NB4 (cell line): ENCODE measurements around the gene CCDC27.

Experiments used
- DNase-seq: peaks from one replicate; pipeline ENCODE4 v3.0.0; 2010; ENCODE audit warnings: low read depth
- H3K4me3 ChIP-seq: one replicate; pipeline ENCODE4 v1.5.1; 2011; ENCODE audit warnings: mild to moderate bottlenecking, low read depth, low read length, moderate library complexity
- MYC ChIP-seq: IDR thresholded peaks from 2 replicates; pipeline ENCODE4 v1.6.1; 2011; ENCODE audit warnings: low read depth, low read length
- POLR2A ChIP-seq: IDR thresholded peaks from 2 replicates; pipeline ENCODE4 v1.6.1; 2011; ENCODE audit warnings: mild to moderate bottlenecking; ENCODE audit not compliant: insufficient read length; ENCODE audit errors: extremely low read depth
- TF ChIP-seq, protein P1 (sequence below): IDR thresholded peaks from 2 replicates; pipeline ENCODE4 v1.6.1; 2011; ENCODE audit warnings: low read depth, low read length
- TF ChIP-seq, protein P2 (sequence below): IDR thresholded peaks from one replicate; pipeline ENCODE4 v1.5.1; 2012; ENCODE audit warnings: low read depth, low read length

CCDC27 gene

DNA sequence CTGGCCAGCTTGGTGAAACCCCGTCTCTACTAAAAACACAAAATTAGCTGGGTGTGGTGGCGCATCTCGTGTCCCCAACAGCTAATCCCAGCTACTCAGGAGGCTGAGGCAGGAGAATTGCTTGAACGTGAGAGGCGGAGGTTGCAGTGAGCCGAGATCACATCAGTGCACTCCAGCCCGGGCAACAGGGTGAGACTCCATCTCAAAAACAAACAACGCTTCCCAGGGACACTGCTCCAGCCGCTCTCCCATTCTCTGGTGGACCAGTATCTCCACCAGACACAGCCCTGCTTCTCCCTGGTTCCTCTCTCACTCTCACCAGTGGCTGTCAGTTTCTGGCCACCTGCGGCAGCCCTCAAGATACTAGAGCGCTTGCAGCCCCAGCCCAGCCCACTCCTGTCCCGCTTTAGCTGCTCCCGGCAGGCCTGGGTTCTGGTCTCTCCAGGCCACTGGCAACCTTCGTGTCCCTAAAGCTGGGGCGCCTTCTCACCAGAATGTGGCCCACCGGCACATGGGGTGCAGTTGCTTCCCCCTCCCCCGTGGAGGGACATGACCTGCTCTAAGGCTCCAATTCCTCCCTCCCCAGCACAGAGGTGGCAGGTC is 65.0 kb downstream of the CCDC27 start:
- DNase-seq = no peak
- H3K4me3 ChIP-seq = no peak overlapping the region
- no peak for TF ChIP-seq MYC
- TF ChIP-seq, protein P1, sequence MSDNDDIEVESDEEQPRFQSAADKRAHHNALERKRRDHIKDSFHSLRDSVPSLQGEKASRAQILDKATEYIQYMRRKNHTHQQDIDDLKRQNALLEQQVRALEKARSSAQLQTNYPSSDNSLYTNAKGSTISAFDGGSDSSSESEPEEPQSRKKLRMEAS = no peak
- TF ChIP-seq, protein P2, sequence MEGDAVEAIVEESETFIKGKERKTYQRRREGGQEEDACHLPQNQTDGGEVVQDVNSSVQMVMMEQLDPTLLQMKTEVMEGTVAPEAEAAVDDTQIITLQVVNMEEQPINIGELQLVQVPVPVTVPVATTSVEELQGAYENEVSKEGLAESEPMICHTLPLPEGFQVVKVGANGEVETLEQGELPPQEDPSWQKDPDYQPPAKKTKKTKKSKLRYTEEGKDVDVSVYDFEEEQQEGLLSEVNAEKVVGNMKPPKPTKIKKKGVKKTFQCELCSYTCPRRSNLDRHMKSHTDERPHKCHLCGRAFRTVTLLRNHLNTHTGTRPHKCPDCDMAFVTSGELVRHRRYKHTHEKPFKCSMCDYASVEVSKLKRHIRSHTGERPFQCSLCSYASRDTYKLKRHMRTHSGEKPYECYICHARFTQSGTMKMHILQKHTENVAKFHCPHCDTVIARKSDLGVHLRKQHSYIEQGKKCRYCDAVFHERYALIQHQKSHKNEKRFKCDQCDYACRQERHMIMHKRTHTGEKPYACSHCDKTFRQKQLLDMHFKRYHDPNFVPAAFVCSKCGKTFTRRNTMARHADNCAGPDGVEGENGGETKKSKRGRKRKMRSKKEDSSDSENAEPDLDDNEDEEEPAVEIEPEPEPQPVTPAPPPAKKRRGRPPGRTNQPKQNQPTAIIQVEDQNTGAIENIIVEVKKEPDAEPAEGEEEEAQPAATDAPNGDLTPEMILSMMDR = no peak
- TF ChIP-seq POLR2A = no peak

DNA sequence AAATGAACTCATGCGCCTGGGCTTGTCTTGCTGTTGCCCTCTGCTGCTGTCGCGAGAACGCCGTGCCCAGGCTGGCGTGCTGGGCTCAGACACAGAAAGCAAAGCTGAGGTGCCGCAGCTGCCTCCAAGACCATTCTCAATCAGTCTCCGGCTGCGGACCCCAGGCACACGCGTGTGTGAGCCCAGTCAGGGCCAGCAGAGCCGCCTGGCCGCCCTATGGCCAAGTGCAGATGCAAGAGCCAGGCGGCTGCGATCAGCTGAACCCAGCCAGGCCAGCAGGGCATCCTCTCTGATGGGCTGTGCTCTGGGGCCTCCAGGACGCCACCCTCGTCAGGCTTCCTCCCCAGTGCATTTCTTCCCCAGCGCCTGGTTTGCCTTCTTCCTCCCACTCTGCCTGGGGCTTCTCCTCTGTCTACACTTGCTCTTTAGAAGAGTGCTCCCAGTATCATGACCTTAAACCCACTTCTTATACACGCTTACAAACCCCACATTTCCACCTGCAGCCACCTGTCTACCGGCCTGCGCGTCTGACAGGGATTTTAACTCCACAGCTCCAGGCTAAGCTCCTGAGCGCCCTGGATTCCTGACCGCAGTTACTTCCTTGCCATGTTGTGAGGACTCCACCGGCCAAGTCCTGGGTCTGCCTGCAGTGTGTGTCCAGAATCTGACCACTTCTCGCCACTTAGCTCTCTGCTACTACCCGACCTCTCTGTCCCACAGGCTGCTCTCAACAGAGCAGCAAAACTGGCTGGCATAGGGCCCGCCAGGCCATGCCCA is 65.8 kb downstream of the CCDC27 start:
- H3K4me3 ChIP-seq = no peak overlapping the region
- no peak for DNase-seq
- no peak for TF ChIP-seq MYC
- TF ChIP-seq, protein P1 = no peak
- TF ChIP-seq POLR2A = no peak
- TF ChIP-seq, protein P2 = no peak

DNA sequence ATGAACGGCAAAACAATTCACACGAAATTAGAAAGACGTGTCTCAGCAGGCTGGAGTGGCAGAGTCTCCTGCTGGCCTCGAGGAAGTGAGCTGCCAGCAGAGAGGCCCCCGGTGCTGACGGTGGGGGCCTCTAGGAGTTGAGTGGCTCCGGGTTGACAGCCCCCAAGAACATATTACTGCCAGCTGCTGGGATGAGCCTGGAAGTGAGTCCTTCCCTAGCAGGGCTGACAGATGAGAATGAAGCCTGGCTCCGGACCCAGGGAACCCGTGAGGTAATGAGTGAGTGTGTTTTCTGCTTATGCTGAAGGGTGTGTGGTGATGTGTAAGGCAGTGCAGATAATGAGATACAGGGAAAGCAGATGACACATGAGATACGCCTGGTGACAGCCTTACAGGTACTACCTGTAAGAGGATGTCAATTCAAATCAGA is 67.5 kb downstream of the CCDC27 start:
- DNase-seq = no peak
- TF ChIP-seq, protein P2 = no peak
- TF ChIP-seq, protein P1 = no peak
- TF ChIP-seq MYC = no peak
- TF ChIP-seq POLR2A = no peak
- no peak overlapping the region for H3K4me3 ChIP-seq

DNA sequence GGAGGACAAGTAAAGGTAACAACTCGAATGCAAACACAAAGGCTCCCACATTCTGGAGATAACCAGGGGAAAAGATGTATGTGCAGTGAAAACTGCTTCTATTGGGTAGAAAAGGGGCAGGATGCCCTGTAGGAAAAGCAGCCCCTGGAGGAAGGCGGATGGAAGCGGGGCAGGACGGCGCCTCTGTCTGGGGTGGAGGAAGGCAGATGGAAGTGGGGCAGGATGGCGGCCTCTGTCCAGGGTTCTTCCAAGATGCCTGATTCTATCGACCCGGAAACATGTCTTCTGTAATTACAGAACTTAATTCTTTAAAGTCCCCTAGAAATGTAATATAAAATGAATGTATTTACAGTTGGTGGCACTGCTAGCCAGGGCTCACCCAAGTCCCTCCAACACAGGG is 68.1 kb downstream of the CCDC27 start:
- TF ChIP-seq POLR2A (no peak), MYC (no peak)
- TF ChIP-seq, protein P1 = no peak
- TF ChIP-seq, protein P2 = no peak
- H3K4me3 ChIP-seq = no peak overlapping the region
- DNase-seq = no peak

DNA sequence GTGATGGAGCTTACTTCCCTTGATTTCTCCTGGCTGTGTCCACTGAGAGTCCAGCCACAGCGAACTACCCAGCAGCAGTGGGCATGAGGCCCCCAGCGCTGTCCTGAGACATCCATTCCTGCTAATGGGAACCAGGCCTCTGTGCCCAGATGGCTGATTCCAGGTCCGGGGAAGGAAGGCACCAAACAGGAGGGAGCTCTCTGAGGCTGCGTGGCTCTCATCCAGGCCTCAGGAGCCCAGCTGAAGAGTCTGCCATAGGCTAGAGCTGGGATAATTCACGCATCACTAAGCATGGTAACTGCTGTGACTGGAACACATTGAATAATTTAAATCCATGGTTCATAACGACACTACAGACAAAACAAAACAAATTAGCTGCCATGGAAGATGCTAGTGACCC is 68.8 kb downstream of the CCDC27 start:
- no peak for DNase-seq
- TF ChIP-seq, protein P2 = no peak
- no peak for TF ChIP-seq POLR2A

More for the DNA sequence above, 68.8 kb downstream of the CCDC27 start:
- H3K4me3 ChIP-seq = no peak overlapping the region
